Neural crest cell (in vitro differentiated cells): ENCODE measurements around the gene NT5E. TPM values are rescaled to one million over a fixed set of nuclear protein-coding genes. Genes with fewer than 3 reads are reported as not detected.

Source experiments
- DNase-seq: peaks from one replicate; pipeline ENCODE4 v3.0.0; 2021; ENCODE audit warnings: low read depth, mixed read lengths, low spot score
- H3K27ac Mint-ChIP-seq: one replicate; pipeline ENCODE4 v1.8.0; 2021; ENCODE audit warnings: mild to moderate bottlenecking, mixed read lengths; ENCODE audit not compliant: unreplicated experiment
- H3K27me3 Mint-ChIP-seq: 2 replicates; pipeline ENCODE4 v1.8.0; 2021; ENCODE audit warnings: low read depth, mild to moderate bottlenecking, mixed read lengths
- H3K36me3 Mint-ChIP-seq: 2 replicates; pipeline ENCODE4 v1.8.0; 2021; ENCODE audit warnings: low read depth, mild to moderate bottlenecking, mixed read lengths
- H3K4me1 Mint-ChIP-seq: 2 replicates; pipeline ENCODE4 v1.8.0; 2021; ENCODE audit warnings: mixed read lengths
- H3K4me3 Mint-ChIP-seq: one replicate; pipeline ENCODE4 v1.8.0; 2021; ENCODE audit warnings: mild to moderate bottlenecking, mixed read lengths
- H3K9me3 Mint-ChIP-seq: 2 replicates; pipeline ENCODE4 v1.8.0; 2021; ENCODE audit warnings: mixed read lengths
- CTCF ChIP-seq: fragments of 200-600 bp; sonication (generic); conservative IDR thresholded peaks from 2 replicates; pipeline ENCODE4 v1.5.0; 2021; ENCODE audit warnings: antibody characterized with exemption, mild to moderate bottlenecking
- total RNA-seq: library from RNA; stranded (reverse); gene quantifications from 2 replicates; pipeline ENCODE4 v1.2.1, GENCODE V29; 2021

Gene NT5E
- total RNA-seq, 1 donor from 2014 or later = 0.28 TPM

- H3K27me3 Mint-ChIP-seq = peaks cover 10% of the 10 kb centered on the region
- H3K27ac Mint-ChIP-seq = no peak overlapping the region
- no peak overlapping the region for H3K4me3 Mint-ChIP-seq
- no peak for DNase-seq
- H3K36me3 Mint-ChIP-seq = no peaks in the 10 kb centered on the region
- H3K4me1 Mint-ChIP-seq = peaks cover 7% of the 10 kb centered on the region
- H3K9me3 Mint-ChIP-seq = no peaks in the 10 kb centered on the region
- TF ChIP-seq CTCF = no peak
Measured at GRCh38 chr6:85406641-85407075, 43.2 kb upstream of the NT5E start.

GRCh38 chr6:85408039-85408438, 41.8 kb upstream of the NT5E start:
- no peak for DNase-seq
- no peak for TF ChIP-seq CTCF
- H3K36me3 Mint-ChIP-seq = no peaks in the 10 kb centered on the region
- H3K4me1 Mint-ChIP-seq = peaks cover 7% of the 10 kb centered on the region
- peaks cover 20% of the 10 kb centered on the region for H3K27me3 Mint-ChIP-seq
- no peak overlapping the region for H3K27ac Mint-ChIP-seq
- no peak overlapping the region for H3K4me3 Mint-ChIP-seq
- no peaks in the 10 kb centered on the region for H3K9me3 Mint-ChIP-seq

GRCh38 chr6:85412911-85413430, 36.9 kb upstream of the NT5E start:
- no peak for DNase-seq
- no peak overlapping the region for H3K4me3 Mint-ChIP-seq
- H3K4me1 Mint-ChIP-seq = peaks cover 7% of the 10 kb centered on the region
- no peak for TF ChIP-seq CTCF
- H3K27me3 Mint-ChIP-seq = peaks cover 13% of the 10 kb centered on the region
- H3K36me3 Mint-ChIP-seq = no peaks in the 10 kb centered on the region
- H3K27ac Mint-ChIP-seq = no peak overlapping the region
- no peaks in the 10 kb centered on the region for H3K9me3 Mint-ChIP-seq

GRCh38 chr6:85416049-85416448, 33.8 kb upstream of the NT5E start:
- Mint-ChIP-seq H3K27me3 (peaks cover 9% of the 10 kb centered on the region), H3K9me3 (no peaks in the 10 kb centered on the region)
- no peak for TF ChIP-seq CTCF

GRCh38 chr6:85416766-85417165, 33.1 kb upstream of the NT5E start:
- Mint-ChIP-seq H3K36me3 (no peaks in the 10 kb centered on the region), H3K27me3 (peaks cover 9% of the 10 kb centered on the region), H3K9me3 (no peaks in the 10 kb centered on the region), H3K4me1 (peaks cover 7% of the 10 kb centered on the region), H3K4me3 (no peak overlapping the region), H3K27ac (no peak overlapping the region)
- TF ChIP-seq CTCF = no peak
- DNase-seq = no peak

More at GRCh38 chr6:85416049-85416448, 33.8 kb upstream of the NT5E start:
- no peak for DNase-seq
- H3K4me1 Mint-ChIP-seq = peaks cover 7% of the 10 kb centered on the region
- no peak overlapping the region for H3K27ac Mint-ChIP-seq
- no peaks in the 10 kb centered on the region for H3K36me3 Mint-ChIP-seq
- H3K4me3 Mint-ChIP-seq = no peak overlapping the region
